KOPT-K1 (cell line): ENCODE data around the gene SURF6.
"Not testable (repeated sequence)": the region's sequence is repeated elsewhere in the genome, so short reads cannot be mapped to it uniquely, and the experiment has no call there.

ENCODE experiments used
- H3K27ac ChIP-seq: fragments of 200-600 bp; sonication (generic); 2 replicates; pipeline ENCODE4 v1.5.1; 2016; ENCODE audit warnings: antibody characterized with exemption, mild to moderate bottlenecking, low read depth, low read length; ENCODE audit not compliant: poor library complexity, severe bottlenecking
- H3K36me3 ChIP-seq: fragments of 200-600 bp; sonication (generic); 2 replicates; pipeline ENCODE4 v1.5.1; 2017; ENCODE audit warnings: antibody characterized with exemption, mild to moderate bottlenecking, low read length, moderate library complexity; ENCODE audit not compliant: insufficient read depth
- H3K9me3 ChIP-seq: fragments of 200-600 bp; sonication (generic); 2 replicates; pipeline ENCODE4 v1.5.1; 2017; ENCODE audit warnings: antibody characterized with exemption, low read length, mild to moderate bottlenecking; ENCODE audit not compliant: insufficient read depth, poor library complexity, severe bottlenecking

SURF6 gene

GRCh38 chr9:133335924-133336811, at the start of gene SURF6:
Gene SURF6, minus strand, starts transcription at chr9:133336188. Its CDS starts 56 bp downstream, at chr9:133336132.
- peak within 1 kb of the TSS; percentile 73 for H3K27ac ChIP-seq
- peaks cover 62% of the 10 kb centered on the region for H3K36me3 ChIP-seq
- H3K9me3 ChIP-seq = no peaks in the 10 kb centered on the region

- Histone ChIP-seq H3K36me3 (no peaks in the 10 kb centered on the region), H3K9me3 (no peaks in the 10 kb centered on the region), H3K27ac (no peak overlapping the region)
Observed at GRCh38 chr9:133385452-133385851, 49.5 kb upstream of the SURF6 start.

DNA sequence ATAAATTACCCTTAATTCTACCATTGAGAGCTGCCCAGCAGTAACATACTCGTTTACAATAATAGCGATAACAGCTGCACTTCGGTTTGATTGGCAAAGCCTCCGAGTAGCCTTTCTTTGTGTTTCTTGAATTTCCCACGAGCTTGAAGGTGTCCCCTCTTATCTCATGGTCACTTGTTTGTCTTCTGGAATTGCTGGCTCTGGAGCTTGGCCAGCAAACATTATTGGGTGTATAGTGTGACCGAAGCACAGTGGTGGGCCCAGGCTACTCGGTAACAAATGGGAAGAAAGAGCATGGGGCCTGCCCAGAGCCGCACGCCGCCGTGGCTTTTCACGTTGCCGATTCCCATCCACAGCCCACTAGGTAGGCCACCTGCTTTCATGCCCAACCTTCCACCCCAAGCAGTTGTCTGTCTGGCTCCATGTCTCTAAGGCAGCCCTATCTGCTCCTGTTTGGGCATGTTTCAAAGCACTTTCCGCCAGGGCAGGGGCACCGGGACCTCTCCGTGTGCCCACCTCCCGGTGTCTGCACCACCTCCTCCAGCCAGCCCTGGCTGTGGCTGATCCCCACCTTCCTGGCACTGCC, 48.8 kb upstream of the SURF6 start:
- H3K36me3 ChIP-seq = no peaks in the 10 kb centered on the region
- no peaks in the 10 kb centered on the region for H3K9me3 ChIP-seq
- H3K27ac ChIP-seq = no peak overlapping the region

GRCh38 chr9:133383438-133383837, 47.5 kb upstream of the SURF6 start:
- H3K27ac ChIP-seq = no peak overlapping the region
- no peaks in the 10 kb centered on the region for H3K36me3 ChIP-seq
- H3K9me3 ChIP-seq = no peaks in the 10 kb centered on the region

DNA sequence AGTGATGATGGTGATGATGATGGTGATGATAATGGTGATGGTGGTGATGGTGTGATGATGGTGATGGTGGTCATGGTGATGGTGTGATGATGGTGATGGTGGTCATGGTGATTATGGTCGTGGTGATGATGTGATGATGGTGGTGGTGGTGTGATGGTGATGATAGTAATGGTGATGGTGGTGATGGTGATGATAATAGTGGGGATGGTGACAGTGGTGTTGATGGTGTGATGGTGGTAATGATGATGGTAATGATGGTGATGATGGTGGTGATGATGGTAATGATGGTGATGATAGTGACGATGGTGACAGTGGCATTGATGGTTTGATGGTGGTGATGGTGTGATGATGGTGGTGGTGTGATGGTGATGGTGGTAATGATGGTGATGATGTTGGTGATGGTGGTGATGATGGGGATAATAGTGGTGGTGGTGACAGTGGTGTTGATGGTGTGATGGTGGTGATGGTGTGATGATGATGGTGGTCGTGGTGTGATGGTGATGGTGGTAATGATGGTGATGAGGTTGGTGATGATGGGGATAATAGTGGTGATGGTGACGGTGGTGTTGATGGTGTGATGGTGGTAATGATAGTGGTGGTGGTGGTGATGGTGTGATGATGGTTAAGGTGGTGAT, 46.6 kb upstream of the SURF6 start:
- Histone ChIP-seq H3K27ac (no peak overlapping the region), H3K9me3 (no peaks in the 10 kb centered on the region), H3K36me3 (no peaks in the 10 kb centered on the region)

GRCh38 chr9:133380734-133381133, 44.7 kb upstream of the SURF6 start:
- Histone ChIP-seq H3K36me3 (no peaks in the 10 kb centered on the region), H3K27ac (no peak overlapping the region), H3K9me3 (no peaks in the 10 kb centered on the region)

DNA sequence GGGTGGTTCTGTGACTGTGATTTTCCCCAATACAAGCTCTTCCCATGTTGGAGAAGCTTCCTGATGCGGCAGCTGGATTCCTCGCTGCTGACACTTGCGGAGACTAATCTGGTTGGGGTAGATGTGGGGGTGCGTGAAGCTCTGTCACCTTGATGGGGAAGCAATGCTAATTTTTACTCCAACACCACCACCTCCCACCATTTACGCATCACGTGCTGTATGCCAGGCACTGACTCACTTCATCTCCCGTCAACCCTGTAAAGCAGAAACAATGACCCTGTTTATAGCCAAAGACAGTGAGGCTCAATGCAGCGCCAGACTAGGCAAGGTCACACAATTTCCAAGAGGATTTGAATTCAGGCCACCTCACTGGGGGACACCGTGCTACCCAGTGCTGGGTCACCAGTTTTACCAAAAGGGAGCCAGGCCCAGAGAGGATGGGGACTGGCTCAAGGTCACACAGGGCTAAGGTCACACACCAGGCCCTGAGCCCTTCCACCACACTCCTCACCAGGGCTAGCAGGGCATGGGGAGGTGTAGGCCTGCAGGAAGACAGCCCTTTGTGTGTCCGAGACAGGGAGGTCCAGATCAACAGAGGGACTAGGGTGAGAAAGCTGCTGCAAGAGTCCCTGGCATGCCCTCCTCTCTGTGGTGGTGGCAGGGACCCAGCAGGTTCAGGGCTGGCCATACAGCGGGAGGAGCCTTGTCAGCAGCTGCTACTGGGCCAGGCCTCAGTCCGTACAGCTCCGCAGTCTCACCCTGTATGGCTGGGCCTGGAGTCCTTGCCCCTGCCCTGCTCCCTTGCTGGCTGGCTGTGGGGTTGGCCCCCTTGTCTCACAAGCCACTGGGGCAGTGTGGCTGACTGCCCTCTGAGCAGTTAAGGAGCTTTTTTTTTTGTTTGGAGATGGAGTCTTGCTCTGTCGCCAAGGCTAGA, 43.4 kb upstream of the SURF6 start:
- Histone ChIP-seq H3K27ac (no peak overlapping the region), H3K9me3 (no peaks in the 10 kb centered on the region)

DNA sequence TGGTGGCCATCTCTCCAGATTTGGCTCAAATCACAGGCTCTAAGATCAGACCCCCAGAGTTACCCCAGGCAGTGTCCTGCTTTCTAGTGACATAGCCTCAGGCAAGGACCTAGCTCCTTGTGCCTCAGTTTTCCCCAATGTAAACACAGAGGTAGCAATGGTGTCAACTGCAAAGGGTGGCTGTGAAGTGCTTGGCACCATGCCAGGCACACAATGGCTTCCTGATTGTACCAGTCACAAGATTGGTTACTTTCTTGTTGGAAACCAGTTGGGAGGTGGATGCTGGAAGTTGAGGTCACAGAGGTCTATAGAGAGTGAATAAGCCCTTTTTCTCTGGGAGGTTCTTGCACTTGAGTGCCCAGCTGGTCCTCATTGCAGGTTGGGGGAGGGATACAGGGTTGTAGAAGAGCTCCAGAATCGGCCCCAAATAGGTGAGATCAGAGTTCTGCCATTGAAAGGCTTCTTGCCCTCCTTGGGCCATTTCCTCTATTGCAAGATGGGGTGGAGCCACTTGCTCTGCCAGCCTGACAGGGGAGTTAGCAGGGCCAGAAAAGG, 42.5 kb upstream of the SURF6 start:
- Histone ChIP-seq H3K36me3 (peaks cover 1% of the 10 kb centered on the region; the same call in 1 of the 2 replicates), H3K27ac (no peak overlapping the region), H3K9me3 (no peaks in the 10 kb centered on the region)

More for the DNA sequence above, 43.4 kb upstream of the SURF6 start:
- H3K36me3 ChIP-seq = no peaks in the 10 kb centered on the region

GRCh38 chr9:133377721-133378216, 41.8 kb upstream of the SURF6 start:
- Histone ChIP-seq H3K9me3 (no peaks in the 10 kb centered on the region), H3K36me3 (peaks cover 9% of the 10 kb centered on the region; the same call in 1 of the 2 replicates), H3K27ac (no peak overlapping the region)

GRCh38 chr9:133377280-133377679, 41.3 kb upstream of the SURF6 start:
- not testable (repeated sequence) for H3K27ac ChIP-seq, H3K9me3 ChIP-seq
- H3K36me3 ChIP-seq = peaks cover 14% of the 10 kb centered on the region; the same call in 1 of the 2 replicates

DNA sequence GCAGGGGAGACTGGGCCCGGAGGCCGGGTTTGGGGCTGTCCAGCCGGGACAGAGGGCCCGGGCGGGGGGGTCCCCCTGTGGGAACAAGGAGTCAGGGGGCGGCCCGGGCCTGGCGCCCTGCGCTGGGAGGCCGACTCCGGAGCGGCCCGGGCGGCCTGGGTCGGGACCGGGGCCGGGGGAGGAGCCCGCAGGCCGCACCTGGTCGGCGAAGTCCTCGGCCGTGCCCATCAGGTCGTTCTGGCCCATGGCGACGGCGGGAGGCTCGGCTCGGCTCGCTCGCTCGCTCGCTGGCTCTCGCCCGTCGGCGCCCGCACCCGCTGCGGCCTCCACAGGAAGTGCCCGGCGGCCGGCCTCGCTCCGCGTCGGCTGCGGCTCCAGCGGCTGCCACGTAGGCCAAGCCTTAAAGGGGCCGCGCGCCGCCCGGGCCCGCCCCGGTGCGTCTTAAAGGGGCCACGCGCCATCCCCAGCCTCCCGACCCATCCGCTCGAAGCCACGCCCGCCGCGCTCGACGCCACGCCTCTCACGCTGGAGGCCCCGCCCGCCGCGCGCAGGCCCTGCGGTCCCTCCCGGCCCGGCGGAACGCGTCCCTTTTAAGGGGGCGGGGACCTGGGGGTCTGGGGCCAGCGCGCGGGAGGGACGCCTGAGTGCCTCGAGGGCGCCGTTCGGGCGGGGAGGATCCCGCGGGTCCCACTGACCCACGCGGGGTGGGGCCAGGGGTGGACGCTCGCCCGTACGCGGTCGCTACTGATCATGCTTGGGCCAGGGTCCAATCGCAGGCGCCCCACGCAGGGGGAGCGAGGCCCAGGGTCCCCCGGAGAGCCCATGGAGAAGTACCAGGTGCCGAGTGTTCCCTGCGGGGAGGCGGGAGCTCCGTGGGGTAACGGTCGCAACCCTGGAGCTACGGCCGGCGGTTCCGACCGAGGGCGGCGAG, 40.0 kb upstream of the SURF6 start, which contains the start of the genes STKLD1 and SURF4:
TSS of gene STKLD1 (plus strand) at position 643 of the 931 bp plus-strand sequence. CDS start at position 751, 108 bp downstream.
TSS of gene SURF4 (minus strand) at position 337 of the 931 bp plus-strand sequence. CDS start at position 246, 91 bp downstream.
- Histone ChIP-seq H3K27ac (peak within 1 kb of the TSS; percentile 85), H3K9me3 (no peaks in the 10 kb centered on the region), H3K36me3 (peaks cover 17% of the 10 kb centered on the region; the same call in 1 of the 2 replicates)

DNA sequence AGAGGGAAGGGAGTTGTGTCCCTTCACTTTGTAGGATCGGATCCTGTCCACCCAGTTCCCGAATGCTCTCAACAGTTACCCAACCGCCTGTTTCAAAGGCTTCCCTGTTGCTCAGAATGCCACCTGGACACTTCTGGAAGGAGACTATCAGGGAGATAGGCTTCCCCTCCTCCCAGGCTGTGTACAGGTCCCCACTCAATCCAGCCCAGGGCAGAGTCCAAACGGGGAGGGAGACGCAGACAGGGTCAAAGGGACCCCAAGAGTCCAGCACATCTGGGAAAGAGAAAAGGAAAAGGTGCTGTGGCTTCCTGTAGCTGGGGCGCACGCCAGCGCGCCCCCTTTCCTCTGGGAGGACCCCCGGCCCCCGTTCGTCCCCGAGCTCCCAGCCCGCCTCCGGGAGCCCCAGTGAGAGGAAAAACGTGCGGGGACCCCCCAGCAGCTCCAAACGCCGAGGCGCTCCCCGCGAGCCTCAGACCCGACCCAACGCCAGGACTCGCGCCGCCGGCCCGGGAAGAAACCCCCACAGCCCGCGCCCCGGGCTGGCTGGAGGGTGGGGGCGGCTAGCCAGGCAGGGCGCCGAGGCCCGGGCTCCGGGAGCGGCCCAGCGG, 39.2 kb upstream of the SURF6 start:
- peak overlapping the region; percentile 85 for H3K27ac ChIP-seq
- no peaks in the 10 kb centered on the region for H3K9me3 ChIP-seq
- peaks cover 21% of the 10 kb centered on the region; the same call in 1 of the 2 replicates for H3K36me3 ChIP-seq
